ENCODE data around the gene RAB43.
A peak's percentile ranks its signal among the peaks of the same experiment; 100 is the strongest.
"Not testable (repeated sequence)": the region's sequence is repeated elsewhere in the genome, so short reads cannot be mapped to it uniquely, and the experiment has no call there.

The RAB43 gene

GRCh38 chr3:129103296-129103695, 18.3 kb downstream of the RAB43 start:
- no peak for DNase-seq (ENCODE audit: low read depth)
- no peak overlapping the region for H3K4me3 ChIP-seq (ENCODE audit: low read depth, low read length)

- no peak for DNase-seq (ENCODE audit: low read depth)
- no peak overlapping the region for H3K4me3 ChIP-seq (ENCODE audit: low read depth, low read length)
Observed at GRCh38 chr3:129101370-129102138, 20.1 kb downstream of the RAB43 start.

GRCh38 chr3:129100274-129100673, 21.3 kb downstream of the RAB43 start:
- no peak overlapping the region for H3K4me3 ChIP-seq (ENCODE audit: low read depth, low read length)
- DNase-seq (ENCODE audit: low read depth), result no peak

- no peak overlapping the region for H3K4me3 ChIP-seq (ENCODE audit: low read depth, low read length)
- DNase-seq (ENCODE audit: low read depth), result no peak
Observed at GRCh38 chr3:129095285-129095684, 26.3 kb downstream of the RAB43 start.

DNA sequence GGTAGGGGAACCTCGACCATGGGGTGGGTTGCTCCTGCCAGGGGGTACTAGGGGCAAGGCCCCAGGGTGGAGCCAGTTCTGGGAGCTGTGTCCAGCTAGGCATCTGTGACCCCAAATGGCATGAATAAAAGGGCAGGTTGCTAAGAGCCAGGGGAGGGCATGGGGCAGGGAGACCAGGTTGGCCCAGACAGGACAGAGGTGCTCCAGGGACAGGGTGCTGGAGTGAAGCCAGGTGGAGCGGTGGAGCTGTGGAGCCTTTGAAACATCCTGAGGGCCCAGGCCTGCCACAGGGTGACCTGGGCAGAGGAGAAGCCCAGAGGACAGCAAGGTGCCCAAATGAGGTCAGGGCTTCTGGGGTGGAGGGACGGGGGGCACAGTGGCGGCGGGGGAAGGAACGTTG, 33.3 kb downstream of the RAB43 start:
- DNase-seq (ENCODE audit: low read depth); H3K4me3 ChIP-seq (ENCODE audit: low read depth, low read length): not testable (repeated sequence)

DNA sequence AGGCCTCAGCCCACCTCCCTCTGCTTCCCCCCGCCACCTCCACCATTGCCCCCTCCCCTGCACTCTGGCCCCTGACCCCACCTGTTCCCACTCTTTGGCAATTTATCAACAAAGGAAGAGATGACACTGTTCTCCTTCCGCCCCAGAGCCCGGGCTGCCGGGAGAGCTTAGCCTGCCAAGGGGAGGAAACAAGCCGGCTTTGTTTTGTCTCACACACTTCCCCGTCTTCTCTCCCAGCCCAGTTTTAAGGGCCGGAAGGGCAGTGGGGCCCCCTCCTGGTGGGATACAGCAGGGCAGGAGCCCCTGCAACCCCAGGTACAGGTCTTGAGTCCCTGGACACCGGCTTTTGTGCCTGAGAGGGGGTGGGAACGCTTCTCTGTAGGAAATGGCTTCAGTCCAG, 33.7 kb downstream of the RAB43 start:
- H3K4me3 ChIP-seq (ENCODE audit: low read depth, low read length); DNase-seq (ENCODE audit: low read depth): not testable (repeated sequence)

- DNase-seq (ENCODE audit: low read depth), result no peak
- H3K4me3 ChIP-seq (ENCODE audit: low read depth, low read length), result no peak overlapping the region
Observed at GRCh38 chr3:129087138-129087702, 34.4 kb downstream of the RAB43 start.

DNA sequence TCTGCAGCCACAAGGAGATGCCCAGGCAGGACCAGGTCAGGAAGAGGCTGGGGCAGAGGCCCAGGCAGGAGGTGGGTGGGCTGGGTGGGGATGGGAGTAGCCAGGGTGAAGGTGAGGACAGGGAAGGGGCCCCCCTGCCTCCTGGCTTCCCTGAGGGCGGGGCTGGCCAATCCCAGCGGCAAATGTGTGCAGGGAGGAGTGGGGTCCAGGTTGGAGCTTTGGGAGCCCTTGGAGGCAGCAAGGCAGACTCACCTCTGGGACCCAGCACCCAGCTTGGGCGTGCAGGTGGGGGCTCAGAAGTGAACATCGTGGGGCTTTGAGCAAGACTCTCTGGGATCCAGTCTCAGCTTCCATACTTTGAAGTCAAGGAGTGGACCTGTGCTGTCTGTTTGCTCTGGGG, 35.8 kb downstream of the RAB43 start:
- DNase-seq (ENCODE audit: low read depth), result no peak
- no peak overlapping the region for H3K4me3 ChIP-seq (ENCODE audit: low read depth, low read length)

DNA sequence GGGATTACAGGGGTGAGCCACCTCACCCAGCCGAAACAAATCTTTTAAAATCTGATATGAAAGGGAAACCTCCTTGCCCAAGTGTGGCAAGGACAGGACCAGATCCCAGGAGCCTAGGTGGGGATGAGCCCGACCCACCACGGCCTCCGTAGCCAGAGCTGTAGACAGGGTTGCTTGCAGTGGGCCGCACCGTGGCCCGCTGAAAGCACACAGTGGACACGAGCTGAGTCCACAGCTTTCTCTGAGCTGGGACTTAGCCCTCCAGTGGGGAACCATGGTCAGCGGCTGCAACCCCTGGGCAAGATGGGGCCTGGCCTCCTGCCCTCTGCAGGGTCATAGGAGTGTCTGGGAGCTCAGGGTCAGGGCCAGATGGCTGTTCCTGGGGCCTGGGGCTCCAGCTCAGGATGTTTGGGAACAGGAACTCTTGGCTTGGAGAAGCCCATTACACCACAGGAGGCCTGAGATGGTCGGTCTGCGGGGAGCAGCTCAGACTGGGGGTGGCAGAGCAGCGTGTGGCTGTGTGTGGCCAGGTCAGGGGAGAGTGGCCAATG, 36.4 kb downstream of the RAB43 start:
- no peak overlapping the region for H3K4me3 ChIP-seq (ENCODE audit: low read depth, low read length)
- DNase-seq (ENCODE audit: low read depth), result no peak

DNA sequence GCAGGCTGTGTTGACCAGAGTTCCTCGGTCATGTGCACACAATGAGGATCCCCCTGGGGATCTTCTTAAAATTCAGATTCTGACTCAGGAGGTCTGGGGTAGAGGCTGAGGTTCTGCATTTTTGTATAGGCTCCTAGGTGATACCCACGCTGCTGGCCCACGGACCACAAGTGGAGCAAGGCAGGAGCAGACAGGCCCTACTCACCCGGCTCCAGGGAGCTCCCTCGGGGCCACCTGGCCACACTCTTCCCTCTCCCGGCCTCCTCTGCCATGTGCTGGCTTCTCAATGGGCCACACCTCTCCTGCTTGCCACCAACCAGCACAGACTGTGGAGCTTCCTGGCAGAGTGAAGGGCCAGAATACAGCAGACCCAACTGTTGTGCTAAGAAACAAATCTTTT, 37.1 kb downstream of the RAB43 start:
- DNase-seq (ENCODE audit: low read depth), result no peak
- no peak overlapping the region for H3K4me3 ChIP-seq (ENCODE audit: low read depth, low read length)

- H3K4me3 ChIP-seq (ENCODE audit: low read depth, low read length), result no peak overlapping the region
- DNase-seq (ENCODE audit: low read depth), result no peak
Observed at GRCh38 chr3:129082026-129082425, 39.6 kb downstream of the RAB43 start.

GRCh38 chr3:129081503-129081902, 40.1 kb downstream of the RAB43 start:
- no peak overlapping the region for H3K4me3 ChIP-seq (ENCODE audit: low read depth, low read length)
- no peak for DNase-seq (ENCODE audit: low read depth)

DNA sequence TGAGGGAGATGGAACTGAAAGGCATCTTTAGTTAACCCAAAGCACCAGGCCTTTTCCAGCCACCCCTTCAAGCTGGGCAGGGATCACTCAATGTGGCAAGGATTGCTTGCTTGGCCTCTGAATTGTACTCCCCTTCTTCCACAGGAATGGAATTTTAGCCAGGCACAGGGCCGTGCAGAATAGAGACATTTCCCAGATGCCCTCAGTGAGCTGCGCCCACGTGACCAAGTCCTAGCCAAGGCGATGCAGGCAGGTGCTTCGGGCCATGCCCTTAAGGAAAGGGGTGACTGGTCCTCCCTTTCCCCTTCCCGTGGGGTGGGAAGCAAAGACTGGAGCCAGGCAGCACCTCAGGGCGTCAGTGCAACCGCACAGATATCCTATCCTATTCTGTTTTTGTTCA, 43.1 kb downstream of the RAB43 start:
- no peak overlapping the region for H3K4me3 ChIP-seq (ENCODE audit: low read depth, low read length)
- DNase-seq (ENCODE audit: low read depth), result no peak

- no peak overlapping the region for H3K4me3 ChIP-seq (ENCODE audit: low read depth, low read length)
- DNase-seq (ENCODE audit: low read depth), result no peak
Observed at GRCh38 chr3:129077222-129077621, 44.4 kb downstream of the RAB43 start.

- DNase-seq (ENCODE audit: low read depth), result no peak
- no peak overlapping the region for H3K4me3 ChIP-seq (ENCODE audit: low read depth, low read length)
Observed at GRCh38 chr3:129070086-129070885, 51.3 kb downstream of the RAB43 start.

- not testable (repeated sequence) for DNase-seq (ENCODE audit: low read depth); H3K4me3 ChIP-seq (ENCODE audit: low read depth, low read length)
Observed at GRCh38 chr3:129069313-129070085, 52.1 kb downstream of the RAB43 start.

- DNase-seq (ENCODE audit: low read depth), result no peak
Observed at GRCh38 chr3:129068291-129068886, 53.2 kb downstream of the RAB43 start.

DNA sequence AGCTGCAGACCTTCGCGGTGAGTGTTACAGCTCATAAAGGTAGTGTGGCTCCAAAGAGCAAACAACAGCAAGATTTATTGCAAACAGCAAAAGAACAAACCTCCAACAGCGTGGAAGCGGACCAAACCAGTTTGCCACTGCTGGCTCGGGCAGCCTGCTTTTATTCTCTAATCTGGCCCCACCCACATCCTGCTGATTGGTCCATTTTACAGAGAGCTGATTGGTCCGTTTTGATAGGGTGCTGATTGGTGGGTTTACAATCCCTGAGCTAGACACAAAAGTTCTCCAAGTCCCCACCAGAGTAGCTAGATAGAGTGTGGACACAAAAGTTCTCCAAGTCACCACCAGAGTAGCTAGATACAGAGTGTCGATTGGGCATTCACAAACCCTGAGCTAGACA, 53.9 kb downstream of the RAB43 start:
- not testable (repeated sequence) for DNase-seq (ENCODE audit: low read depth); H3K4me3 ChIP-seq (ENCODE audit: low read depth, low read length)

More at GRCh38 chr3:129068291-129068886, 53.2 kb downstream of the RAB43 start:
- H3K4me3 ChIP-seq (ENCODE audit: low read depth, low read length), result peak overlapping the region; percentile 41

DNA sequence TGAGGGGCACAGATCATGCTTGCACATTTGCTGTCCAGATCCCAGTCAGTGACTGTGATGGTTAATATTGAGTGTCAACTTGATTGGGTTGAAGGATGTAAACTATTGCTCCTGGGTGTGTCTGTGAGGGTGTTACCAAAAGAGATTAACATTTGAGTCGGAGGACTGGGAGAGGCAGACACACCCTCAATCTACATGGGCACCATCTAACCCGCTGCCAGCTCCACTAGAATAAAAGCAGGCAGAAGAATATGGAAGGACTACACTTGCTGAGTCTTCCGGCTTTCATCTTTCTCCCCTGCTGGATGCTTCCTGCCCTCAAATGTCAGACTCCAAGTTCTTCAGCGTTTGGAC, 55.9 kb downstream of the RAB43 start:
- no peak for DNase-seq (ENCODE audit: low read depth)

More for the DNA sequence above, 55.9 kb downstream of the RAB43 start:
- H3K4me3 ChIP-seq (ENCODE audit: low read depth, low read length), result no peak overlapping the region
